Caki2 (cell line): ENCODE data around the gene ITSN2. TPM values are rescaled to one million over a fixed set of nuclear protein-coding genes. Genes with fewer than 3 reads are reported as not detected.

Source experiments
- DNase-seq: peaks from one replicate; pipeline ENCODE4 v3.0.0-alpha.2; 2015; ENCODE audit warnings: low read depth
- in situ Hi-C: cut with HindIII; loops from 2 replicates; pipeline ENCODE4 v1.10.0; 2016; ENCODE audit warnings: low sequenced_read_pairs, low pct_unique_long_range_greater_than_20kb, mixed read lengths
- total RNA-seq: library from RNA; depleted of rRNA; stranded (reverse); fragments of >200 nt; shearing (Covaris generic); gene quantifications from 2 replicates; pipeline ENCODE4 v1.2.3, GENCODE V29; 2014; ENCODE audit warnings: low replicate concordance; rRNA removed

The ITSN2 gene
- total RNA-seq, 1 experiment from 2014 or later, result 14.7 TPM

DNA sequence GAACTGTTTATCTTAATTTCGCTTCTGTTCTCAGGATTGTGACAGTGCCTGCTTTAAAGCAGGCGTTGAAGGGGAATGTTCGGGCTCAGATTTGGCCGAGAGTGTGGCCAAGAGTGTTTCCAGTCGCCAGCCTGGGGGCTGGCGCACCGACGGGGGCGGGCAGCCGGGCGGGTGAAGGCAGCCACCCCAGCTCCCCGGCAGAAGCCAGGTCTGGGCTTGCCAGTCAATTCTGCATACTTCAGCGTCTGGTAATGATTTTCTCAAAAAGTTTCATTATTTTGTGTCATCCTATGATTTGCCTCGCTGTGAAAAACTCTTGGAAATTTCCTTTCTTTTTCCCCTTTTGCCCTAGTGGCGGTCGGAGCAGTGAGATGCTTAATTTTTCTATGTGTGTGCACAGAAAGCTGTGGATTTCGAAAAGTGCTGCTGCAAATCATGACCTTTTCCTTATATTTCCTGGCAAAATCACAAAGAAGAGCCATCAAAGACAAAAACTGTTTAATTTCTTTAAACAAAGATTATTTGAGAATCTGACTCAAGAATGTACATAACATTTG lies 184.6 kb downstream of the ITSN2 start:
- in situ Hi-C loops, result no loop called here
- no peak for DNase-seq

DNA sequence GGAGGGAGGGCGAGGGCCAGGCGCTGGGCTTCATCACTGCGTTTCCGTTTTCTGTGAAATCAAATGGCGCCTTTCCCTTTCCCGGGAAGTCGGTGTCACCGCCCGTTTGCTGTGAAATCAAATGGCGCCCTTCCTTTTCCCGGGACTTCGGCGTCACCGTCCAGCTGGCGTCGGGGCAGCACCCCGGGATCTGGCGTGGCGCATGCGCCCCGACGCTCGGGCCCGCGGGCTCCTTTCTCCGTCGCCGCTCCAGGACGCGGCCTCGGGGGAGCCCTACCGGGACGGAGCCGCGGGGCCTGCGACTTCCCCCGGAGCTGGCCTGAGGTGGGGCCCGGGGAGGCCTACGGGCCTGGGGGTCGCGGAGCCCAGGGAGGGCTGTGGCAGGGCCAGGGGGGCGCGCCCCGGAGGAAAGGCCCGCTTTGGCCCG lies 185.5 kb downstream of the ITSN2 start, which contains the start of gene FAM228A:
TSS of gene FAM228A (plus strand) at position 203 of the 427 bp plus-strand sequence. CDS start 428 bp downstream, outside the sequence.
- no peak for DNase-seq
- in situ Hi-C loops, result no loop called here

DNA sequence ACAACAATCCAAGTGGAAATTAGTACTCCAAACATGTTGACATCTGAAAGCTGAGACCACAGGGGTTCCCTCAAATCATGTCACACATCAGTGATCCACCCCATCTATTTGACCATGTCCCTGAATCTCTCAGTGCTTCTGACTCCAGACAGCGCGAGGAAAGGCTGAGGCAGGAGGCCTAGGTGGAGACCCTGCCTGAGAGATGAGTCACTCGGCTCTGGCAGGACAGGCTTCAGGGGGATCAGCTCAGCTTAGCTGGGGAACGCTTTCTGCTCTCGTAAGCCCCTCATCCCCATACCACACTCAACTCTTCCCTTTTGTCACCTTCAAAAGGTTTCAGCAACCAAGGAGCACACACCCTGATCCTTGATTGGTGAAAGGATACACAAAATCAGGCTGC lies 191.3 kb downstream of the ITSN2 start:
- DNase-seq, result no peak
- in situ Hi-C loops, result no loop called here

GRCh38 chr2:24164416-24164973 lies 195.8 kb downstream of the ITSN2 start:
- DNase-seq, result no peak
- in situ Hi-C loops, result no loop called here

DNA sequence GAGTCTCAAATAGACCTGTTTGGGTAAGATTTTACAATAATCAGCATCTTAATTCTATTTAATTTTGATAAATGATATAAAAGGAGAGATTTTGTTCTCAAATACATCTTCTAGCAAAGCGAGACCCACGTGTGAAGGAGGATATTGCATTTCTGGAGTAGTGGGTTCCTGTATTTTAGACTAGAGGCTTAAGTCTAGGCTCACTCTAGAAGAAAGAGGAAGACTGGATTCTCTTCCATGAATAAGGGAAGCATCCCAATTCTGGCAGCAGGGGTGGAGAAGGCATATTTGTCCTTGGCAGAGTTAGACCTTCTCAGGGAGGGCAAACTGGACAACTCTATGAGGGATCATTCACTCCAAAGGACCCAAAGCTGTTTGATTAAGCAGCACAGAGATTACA lies 196.7 kb downstream of the ITSN2 start:
- no peak for DNase-seq
- in situ Hi-C loops, result no loop called here

DNA sequence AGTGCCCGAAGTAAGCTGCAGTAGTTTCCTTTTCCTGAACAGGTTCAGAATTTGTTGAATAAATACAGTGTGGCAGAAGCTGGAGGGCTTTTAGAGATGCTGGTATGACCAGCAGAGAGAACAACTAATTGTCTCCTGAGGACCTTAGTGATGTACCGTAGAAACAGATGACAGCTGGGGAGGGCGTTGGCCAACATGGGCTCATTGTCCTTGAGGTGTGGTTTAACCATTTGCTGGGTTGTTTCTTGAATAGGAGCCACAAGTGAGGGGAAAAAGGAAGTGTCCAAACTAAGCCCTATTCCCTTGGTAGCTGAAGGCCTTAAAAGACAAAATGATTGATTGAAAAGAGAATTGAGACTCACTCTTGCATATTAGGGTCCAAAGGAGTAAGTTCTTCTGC lies 197.2 kb downstream of the ITSN2 start:
- no peak for DNase-seq
- in situ Hi-C loops, result no loop called here

DNA sequence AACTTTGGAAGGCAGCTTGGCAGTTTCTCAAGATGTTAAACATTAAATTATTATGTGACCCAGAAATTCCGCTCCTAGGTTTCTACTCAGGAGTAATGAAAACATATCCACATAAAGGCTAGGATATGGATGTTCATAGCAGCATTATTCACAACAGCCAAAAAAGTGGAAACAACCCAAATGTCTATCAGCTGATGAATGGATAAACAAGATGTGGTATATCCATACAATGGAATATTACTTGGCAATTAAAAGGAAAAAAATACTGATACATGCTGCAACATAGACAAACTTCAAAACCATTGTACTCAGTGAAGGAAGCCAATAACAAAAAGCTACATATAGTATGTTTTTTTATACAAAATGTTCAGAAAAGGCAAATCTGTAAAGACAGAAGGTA lies 197.8 kb downstream of the ITSN2 start:
- DNase-seq, result no peak
- in situ Hi-C loops, result no loop called here

DNA sequence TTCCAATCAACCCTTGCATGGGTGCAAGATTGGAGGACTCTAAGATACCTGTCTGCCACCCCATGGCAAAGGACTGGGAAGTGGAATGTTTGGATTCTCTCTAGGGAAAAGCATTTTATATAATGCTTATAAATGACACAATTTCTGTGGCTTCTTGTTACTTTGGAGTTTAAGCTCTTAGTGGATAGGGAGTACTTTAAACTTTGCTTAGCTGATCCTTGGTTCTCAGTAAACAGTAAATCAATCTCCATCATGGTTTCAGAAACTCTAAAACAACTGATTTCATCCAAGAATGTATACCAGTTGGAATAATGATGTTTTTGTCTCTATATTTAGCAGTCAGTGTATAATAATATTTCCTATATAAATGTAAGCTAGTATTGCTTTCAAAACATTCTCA lies 199.6 kb downstream of the ITSN2 start:
- in situ Hi-C loops, result no loop called here
- no peak for DNase-seq

DNA sequence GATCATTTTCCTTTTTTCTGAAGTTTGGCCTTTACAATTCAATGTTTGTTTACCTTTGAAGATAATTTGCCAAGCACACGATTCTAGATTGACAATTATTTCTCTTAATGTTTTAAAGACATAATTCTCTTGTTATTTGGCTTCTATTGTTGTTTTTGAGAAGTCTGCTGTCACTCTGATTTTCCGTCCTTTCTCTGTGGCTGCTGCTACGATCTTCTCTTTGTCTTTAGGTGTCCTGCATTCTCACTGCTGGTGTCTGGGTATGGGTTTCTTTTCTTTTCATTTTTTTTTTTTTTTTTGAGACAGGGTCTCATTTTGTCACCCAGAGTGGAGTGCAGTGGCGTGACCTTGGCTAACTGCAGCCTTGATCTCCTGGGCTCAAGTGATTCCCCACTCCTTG lies 200.6 kb downstream of the ITSN2 start:
- in situ Hi-C loops, result no loop called here
- no peak for DNase-seq

DNA sequence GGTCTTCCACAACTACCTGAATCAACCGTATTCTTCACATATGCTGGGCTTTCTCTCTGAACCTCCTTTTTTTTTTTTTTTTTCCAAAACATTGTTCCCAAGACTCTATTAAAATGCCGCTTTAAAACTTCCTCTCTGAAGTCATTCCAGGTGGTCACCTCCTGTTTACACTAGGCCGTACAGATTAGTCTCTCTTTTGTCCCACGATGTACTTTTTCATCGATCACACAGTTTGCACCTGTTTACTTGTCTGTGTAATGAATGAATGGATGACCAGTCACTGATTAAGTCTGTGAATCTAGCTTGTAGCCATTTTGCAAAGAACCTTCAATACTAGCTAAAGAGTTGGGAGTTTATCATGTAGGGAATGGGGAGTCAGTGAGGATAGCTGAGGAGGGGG lies 202.2 kb downstream of the ITSN2 start:
- DNase-seq, result no peak
- in situ Hi-C loops, result no loop called here

GRCh38 chr2:24153478-24153877 lies 206.9 kb downstream of the ITSN2 start:
- in situ Hi-C loops, result no loop called here
- no peak for DNase-seq

Other genes starting within 250 kb of the ITSN2 start
- gene PFN4, start 237.2 kb downstream of the ITSN2 start, total RNA-seq, result 0.57 TPM in 1 of 2 replicates, not detected in the other
- gene FAM228B, start 237.1 kb downstream of the ITSN2 start, total RNA-seq, result 12.1 and 15.0 TPM in 2 replicates
- 1.5 TPM in 1 of 2 replicates, not detected in the other for gene FAM228A, start 185.5 kb downstream of the ITSN2 start, total RNA-seq
- 0.26 and 3.1 TPM in 2 replicates for gene NCOA1, start 130.7 kb upstream of the ITSN2 start, total RNA-seq